Astrocyte (in vitro differentiated cells and primary cell): ENCODE measurements around the gene KCNJ4.

Experiments
- CTCF ChIP-seq: IDR thresholded peaks from 2 replicates; pipeline ENCODE4 v1.5.1; 2011; ENCODE audit warnings: low read depth, mild to moderate bottlenecking, inconsistent platforms, low read length, moderate library complexity; ENCODE audit not compliant: insufficient read depth
- EZH2 ChIP-seq: IDR thresholded peaks from 2 replicates; pipeline ENCODE4 v1.6.1; 2012; ENCODE audit warnings: mild to moderate bottlenecking, low read length, inconsistent platforms; ENCODE audit not compliant: insufficient read depth

- TF ChIP-seq EZH2 (no peak), CTCF (no peak)
Observed at GRCh38 chr22:38444783-38445182, 10.2 kb downstream of the KCNJ4 start.
